Keratinocyte (primary cell): ENCODE data around the gene CLDN22.

Experiments used
- CTCF ChIP-seq, 3 experiments: IDR thresholded peaks in 1 of 3; conservative IDR thresholded peaks in 1 of 3; optimal IDR thresholded peaks in 1 of 3; 2 replicates in 2 of 3; 3 replicates in 1 of 3; pipeline versions ENCODE3 to v1.5.1; 2011; ENCODE audit warnings: low read length in 3 of 3, mild to moderate bottlenecking in 3 of 3, moderate library complexity in 2 of 3, control low read depth in 1 of 3, inconsistent platforms in 1 of 3; ENCODE audit not compliant: insufficient read depth in 2 of 3; ENCODE audit errors: extremely low read depth in 1 of 3
- EZH2 ChIP-seq: IDR thresholded peaks from one replicate; pipeline ENCODE4 v1.6.1; 2012; ENCODE audit warnings: inconsistent platforms, mild to moderate bottlenecking, low read length, moderate library complexity

GRCh38 chr4:183320211-183321059 lies at the start of gene CLDN22:
- TF ChIP-seq CTCF (optimal IDR thresholded peaks at IDR 0.05 in 1 of 3, IDR thresholded peaks at IDR 0.05 in 1 of 3, conservative IDR thresholded peaks at IDR 0.05 in 1 of 3; ENCODE audit: extremely low read depth in 1 of 3, insufficient read depth in 2 of 3, low read length in 3 of 3): no peak
- TF ChIP-seq EZH2: no peak
